ENCODE data around the gene KPNB1.

DNA sequence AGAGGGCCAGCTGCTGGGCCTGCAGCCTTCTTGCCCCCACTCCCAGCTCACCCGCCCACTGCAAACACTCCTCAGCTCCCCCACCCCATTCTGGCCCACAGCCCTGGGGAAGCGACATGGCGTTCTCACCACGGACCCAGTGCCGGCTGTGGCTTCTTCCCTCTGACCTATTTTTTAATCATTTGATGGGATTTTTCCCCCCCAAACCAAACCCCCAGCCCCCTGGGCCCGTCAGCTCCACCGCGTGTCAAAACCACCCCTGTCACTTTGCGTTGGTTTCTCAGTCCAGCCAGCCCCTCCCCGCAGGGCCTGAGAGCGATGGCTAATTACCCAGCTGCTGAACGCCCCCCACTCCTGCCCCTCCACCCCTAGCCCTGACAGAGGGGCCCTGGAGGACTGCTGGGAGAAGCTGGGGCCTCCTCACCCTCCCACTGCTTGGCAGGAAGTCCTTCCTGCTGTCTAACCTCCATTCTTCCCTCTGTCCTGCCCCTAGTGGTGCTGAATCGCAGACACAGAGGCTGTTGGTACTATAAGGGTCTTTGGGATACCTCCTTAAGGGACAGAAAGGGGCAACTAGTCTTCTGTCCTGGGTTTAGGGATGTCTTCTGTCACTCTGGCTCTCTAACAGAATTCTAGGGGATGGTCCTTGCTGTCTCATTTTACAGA is 75.9 kb downstream of the KPNB1 start:
- TF ChIP-seq, protein P1, sequence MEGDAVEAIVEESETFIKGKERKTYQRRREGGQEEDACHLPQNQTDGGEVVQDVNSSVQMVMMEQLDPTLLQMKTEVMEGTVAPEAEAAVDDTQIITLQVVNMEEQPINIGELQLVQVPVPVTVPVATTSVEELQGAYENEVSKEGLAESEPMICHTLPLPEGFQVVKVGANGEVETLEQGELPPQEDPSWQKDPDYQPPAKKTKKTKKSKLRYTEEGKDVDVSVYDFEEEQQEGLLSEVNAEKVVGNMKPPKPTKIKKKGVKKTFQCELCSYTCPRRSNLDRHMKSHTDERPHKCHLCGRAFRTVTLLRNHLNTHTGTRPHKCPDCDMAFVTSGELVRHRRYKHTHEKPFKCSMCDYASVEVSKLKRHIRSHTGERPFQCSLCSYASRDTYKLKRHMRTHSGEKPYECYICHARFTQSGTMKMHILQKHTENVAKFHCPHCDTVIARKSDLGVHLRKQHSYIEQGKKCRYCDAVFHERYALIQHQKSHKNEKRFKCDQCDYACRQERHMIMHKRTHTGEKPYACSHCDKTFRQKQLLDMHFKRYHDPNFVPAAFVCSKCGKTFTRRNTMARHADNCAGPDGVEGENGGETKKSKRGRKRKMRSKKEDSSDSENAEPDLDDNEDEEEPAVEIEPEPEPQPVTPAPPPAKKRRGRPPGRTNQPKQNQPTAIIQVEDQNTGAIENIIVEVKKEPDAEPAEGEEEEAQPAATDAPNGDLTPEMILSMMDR (IDR thresholded peaks at IDR 0.05; ENCODE audit: borderline replicate concordance, extremely low read depth, low read length, poor library complexity, severe bottlenecking) = peak; percentile 35
- no peak for TF ChIP-seq EZH2 (IDR thresholded peaks at IDR 0.05; ENCODE audit: borderline replicate concordance, low read depth, low read length, severe bottlenecking)
